NCI-H460 (cell line): ENCODE data around the gene IAPP. TPM values are rescaled to one million over a fixed set of nuclear protein-coding genes. Genes with fewer than 3 reads are reported as not detected.
"Not testable (repeated sequence)": the region's sequence is repeated elsewhere in the genome, so short reads cannot be mapped to it uniquely, and the experiment has no call there.

Experiments
- DNase-seq: peaks from one replicate; pipeline ENCODE4 v3.0.0-alpha.2; 2016; ENCODE audit warnings: low read depth; ENCODE audit errors: extremely low read depth
- total RNA-seq: library from RNA; depleted of rRNA; stranded (reverse); fragments of >200 nt; shearing (Covaris generic); gene quantifications from 2 replicates; pipeline ENCODE4 v1.2.3, GENCODE V29; 2014; rRNA removed

The IAPP gene
- total RNA-seq, 1 experiment from 2014 or later = not detected

GRCh38 chr12:21370845-21371449 is 1.8 kb upstream of the IAPP start:
- DNase-seq = no peak

- no peak for DNase-seq
These were observed 6.5 kb downstream of the IAPP start for GRCh38 chr12:21379218-21379617.

- DNase-seq = not testable (repeated sequence)
These were observed 8.6 kb downstream of the IAPP start for GRCh38 chr12:21381320-21381719.

- no peak for DNase-seq
These were observed 11.6 kb downstream of the IAPP start for GRCh38 chr12:21384261-21384660.

GRCh38 chr12:21387174-21387573 is 14.5 kb downstream of the IAPP start:
- no peak for DNase-seq

GRCh38 chr12:21392384-21392783 is 19.7 kb downstream of the IAPP start:
- no peak for DNase-seq

- DNase-seq = not testable (repeated sequence)
These were observed 22.3 kb downstream of the IAPP start for GRCh38 chr12:21394828-21395626.

GRCh38 chr12:21413369-21414277 is 40.9 kb downstream of the IAPP start:
- DNase-seq = no peak

- no peak for DNase-seq
These were observed 43.9 kb downstream of the IAPP start for GRCh38 chr12:21416511-21417121.

- DNase-seq = not testable (repeated sequence)
These were observed 45.7 kb downstream of the IAPP start for GRCh38 chr12:21418398-21418797.

GRCh38 chr12:21419009-21419699 is 46.5 kb downstream of the IAPP start:
- not testable (repeated sequence) for DNase-seq

- DNase-seq = no peak
These were observed 55.5 kb downstream of the IAPP start for GRCh38 chr12:21428241-21428640.

Other genes with a start within 250 kb of the IAPP start
- gene SLCO1B1, start 241.7 kb upstream of the IAPP start, total RNA-seq = not detected in 2 replicates
- not detected in 2 replicates for gene SLCO1A2, start 38.0 kb upstream of the IAPP start, total RNA-seq
- gene PYROXD1, start 64.8 kb downstream of the IAPP start, total RNA-seq = 26.0 and 35.1 TPM in 2 replicates
- gene RECQL, start 128.7 kb downstream of the IAPP start, total RNA-seq = 38.0 and 41.3 TPM in 2 replicates
- 50.0 and 55.9 TPM in 2 replicates for gene GOLT1B, start 128.9 kb downstream of the IAPP start, total RNA-seq
- 310 and 328 TPM in 2 replicates for gene SPX, start 153.4 kb downstream of the IAPP start, total RNA-seq
- not detected in 2 replicates for gene GYS2, start 231.9 kb downstream of the IAPP start, total RNA-seq